Right lobe of liver (tissue), 6 donors: Measurements from ENCODE around the gene METRNL. TPM values are rescaled to one million over a fixed set of nuclear protein-coding genes. Genes with fewer than 3 reads are reported as not detected.
A peak's percentile ranks its signal among the peaks of the same experiment; 100 is the strongest.

Experiments used
- ATAC-seq, 4 donors: fragments of 200-7000 bp; cut with Tn5 transposase; one replicate each; pipeline ENCODE4 v1.9.1; 2020; ENCODE audit warnings: mild to moderate bottlenecking in 4 of 4, moderate library complexity in 4 of 4
- DNase-seq, 3 donors: peaks; one replicate each; pipeline ENCODE4 v3.0.0-alpha.2; 2020
- H3K27ac ChIP-seq, 3 donors: fragments of 200-600 bp; one replicate each; pipeline ENCODE4 v1.8.0; 2022
- H3K27me3 ChIP-seq, 2 donors: fragments of 200-600 bp; one replicate each; pipeline ENCODE4 v1.8.0; 2022
- H3K36me3 ChIP-seq, 4 donors: fragments of 200-600 bp; sonication (generic) in 1 of 4; one replicate each; pipeline versions ENCODE4 v1.5.1 to v1.8.0; 2017 to 2022; ENCODE audit warnings: control low read depth in 1 of 4
- H3K4me1 ChIP-seq, 4 donors: fragments of 200-600 bp; sonication (generic) in 1 of 4; one replicate each; pipeline versions ENCODE4 v1.5.1 to v1.8.0; 2017 to 2022; ENCODE audit warnings: control low read depth in 1 of 4
- H3K4me3 ChIP-seq, 3 donors: fragments of 200-600 bp; one replicate each; pipeline ENCODE4 v1.8.0; 2022
- H3K9me3 ChIP-seq, 4 donors: fragments of 200-600 bp; sonication (generic) in 1 of 4; one replicate each; pipeline versions ENCODE4 v1.5.1 to v1.8.0; 2017 to 2022; ENCODE audit warnings: control low read depth in 1 of 4
- POLR2A ChIP-seq: fragments of 450-650 bp; IDR thresholded peaks from one replicate; pipeline ENCODE4 v1.6.1; 2017; ENCODE audit warnings: antibody characterized with exemption, mild to moderate bottlenecking
- WGBS: methylation state at CpG from one replicate; pipeline ENCODE4 v1.1.6; 2018; ENCODE audit warnings: low coverage, low lambda C conversion rate; ENCODE audit not compliant: insufficient coverage; ENCODE audit errors: missing lambda C conversion rate; 5-methylcytosine and 5-hydroxymethylcytosine counted together
- intact Hi-C, 2 donors: fragments of 100-400 bp; cut with DNase I; formaldehyde crosslinking; loops; one replicate each; pipeline versions ENCODE4 v1.11.2 to v1.14.1; 2022
- total RNA-seq, 6 experiments: library from RNA; depleted of rRNA in 2 of 6; stranded (reverse); fragments of >200 nt in 2 of 6; fragmentation: NEBNext Ultra II Directional in 3 of 6; extraction: Animal tissue kit (Norgen Biotek cat#: 25700) in 3 of 6; gene quantifications; one replicate each; pipeline versions ENCODE4 v1.1.0 to v1.2.4, GENCODE V29; 2016 to 2023
- TF ChIP-seq, protein P1 (sequence below), 4 donors: fragments of 200-600 bp in 3 of 4; fragments of 450-650 bp in 1 of 4; IDR thresholded peaks; one replicate each; pipeline versions ENCODE4 v1.5.1 to v1.8.0; 2016 to 2022; ENCODE audit warnings: antibody characterized with exemption in 4 of 4, mild to moderate bottlenecking in 2 of 4
- donor health status: DM: no; HTN: yes; CAD: no.
- donor health status: DM: no; HTN: no; CAD: no.
- donor health status: DM: no; HTN: no; CAD: no.
- donor health status: DM: no; HTN: yes; CAD: no.
- donor health status: DM: no; HTN: yes; CAD: no.

The METRNL gene
- total RNA-seq, 6 experiments from 2014 or later: 2.3 to 18.6 (median 5.9) TPM

DNA sequence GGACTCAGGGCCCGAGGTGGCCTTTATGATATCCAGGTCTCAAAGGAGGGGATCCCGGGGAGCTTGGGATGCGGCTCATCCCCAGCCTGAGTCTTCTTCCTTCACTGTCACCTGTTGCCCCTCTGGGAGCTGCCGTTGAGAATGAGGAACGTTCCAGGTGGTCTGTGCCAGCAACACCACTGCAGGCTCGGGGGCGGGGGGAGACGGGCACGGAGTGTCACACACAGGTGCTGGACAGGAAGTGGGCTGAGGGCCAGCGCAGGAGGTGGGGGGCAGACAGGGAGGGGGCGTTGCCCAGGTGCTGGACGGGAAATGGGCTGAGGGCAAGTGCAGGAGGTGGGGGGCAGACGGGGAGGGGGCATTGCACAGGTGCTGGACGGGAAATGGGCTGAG is 28.2 kb downstream of the METRNL start:
- 44% methylated on average over 12 of the region's 14 CpGs for WGBS
- no peaks in the 10 kb centered on the region for H3K4me1 ChIP-seq
- no peaks in the 10 kb centered on the region for H3K36me3 ChIP-seq
- no peaks in the 10 kb centered on the region for H3K9me3 ChIP-seq
- no peak overlapping the region for H3K27ac ChIP-seq
- intact Hi-C loops: no loop called here
- TF ChIP-seq, protein P1, sequence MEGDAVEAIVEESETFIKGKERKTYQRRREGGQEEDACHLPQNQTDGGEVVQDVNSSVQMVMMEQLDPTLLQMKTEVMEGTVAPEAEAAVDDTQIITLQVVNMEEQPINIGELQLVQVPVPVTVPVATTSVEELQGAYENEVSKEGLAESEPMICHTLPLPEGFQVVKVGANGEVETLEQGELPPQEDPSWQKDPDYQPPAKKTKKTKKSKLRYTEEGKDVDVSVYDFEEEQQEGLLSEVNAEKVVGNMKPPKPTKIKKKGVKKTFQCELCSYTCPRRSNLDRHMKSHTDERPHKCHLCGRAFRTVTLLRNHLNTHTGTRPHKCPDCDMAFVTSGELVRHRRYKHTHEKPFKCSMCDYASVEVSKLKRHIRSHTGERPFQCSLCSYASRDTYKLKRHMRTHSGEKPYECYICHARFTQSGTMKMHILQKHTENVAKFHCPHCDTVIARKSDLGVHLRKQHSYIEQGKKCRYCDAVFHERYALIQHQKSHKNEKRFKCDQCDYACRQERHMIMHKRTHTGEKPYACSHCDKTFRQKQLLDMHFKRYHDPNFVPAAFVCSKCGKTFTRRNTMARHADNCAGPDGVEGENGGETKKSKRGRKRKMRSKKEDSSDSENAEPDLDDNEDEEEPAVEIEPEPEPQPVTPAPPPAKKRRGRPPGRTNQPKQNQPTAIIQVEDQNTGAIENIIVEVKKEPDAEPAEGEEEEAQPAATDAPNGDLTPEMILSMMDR (IDR thresholded peaks at IDR 0.05): no peak
- TF ChIP-seq POLR2A: no peak
- H3K4me3 ChIP-seq: no peak overlapping the region
- ATAC-seq (no peak), DNase-seq (no peak)
- no peaks in the 10 kb centered on the region for H3K27me3 ChIP-seq

DNA sequence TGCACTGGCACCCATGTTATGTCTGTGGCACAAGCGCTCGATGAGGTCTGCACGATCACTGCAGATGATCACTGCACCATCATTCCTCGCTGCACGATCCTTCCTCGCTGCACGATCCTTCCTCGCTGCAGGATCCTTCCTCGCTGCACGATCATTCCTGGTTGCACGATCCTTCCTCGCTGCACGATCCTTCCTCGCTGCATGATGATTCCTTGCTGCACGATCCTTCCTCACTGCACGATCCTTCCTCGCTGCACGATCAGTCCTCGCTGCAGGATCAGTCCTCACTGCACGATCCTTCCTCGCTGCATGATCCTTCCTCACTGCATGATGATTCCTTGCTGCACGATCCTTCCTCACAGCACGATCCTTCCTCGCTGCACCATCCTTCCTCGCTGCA is 29.3 kb downstream of the METRNL start:
- no peak for ATAC-seq
- H3K4me1 ChIP-seq: no peaks in the 10 kb centered on the region
- H3K27me3 ChIP-seq: no peaks in the 10 kb centered on the region
- H3K9me3 ChIP-seq: no peaks in the 10 kb centered on the region
- WGBS: 80% methylated on average over 18 of the region's 25 CpGs
- no peaks in the 10 kb centered on the region for H3K36me3 ChIP-seq
- DNase-seq: no peak
- H3K4me3 ChIP-seq: no peak overlapping the region
- intact Hi-C loops: no loop called here
- TF ChIP-seq, protein P1 (IDR thresholded peaks at IDR 0.05): no peak
- TF ChIP-seq POLR2A: no peak
- H3K27ac ChIP-seq: no peak overlapping the region

DNA sequence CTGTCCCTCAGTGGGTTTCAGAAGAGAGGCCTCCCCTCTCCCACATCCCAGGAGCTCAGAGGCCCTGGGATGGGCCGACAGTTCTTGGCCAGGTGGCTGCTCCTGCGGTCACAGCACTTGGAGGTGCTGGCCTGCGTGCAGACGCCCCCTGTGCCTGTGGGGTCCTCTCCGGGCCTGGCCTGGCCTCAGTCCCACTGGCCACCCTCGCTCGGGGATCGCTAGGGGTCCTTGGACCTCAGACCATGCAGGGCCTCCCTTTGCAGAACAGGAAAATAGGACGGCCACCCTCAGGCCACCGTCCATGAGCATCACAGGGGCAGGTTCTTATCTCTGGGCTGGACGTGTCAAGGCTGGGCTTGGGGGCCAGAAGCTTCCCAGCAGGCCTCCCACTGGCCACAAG is 30.0 kb downstream of the METRNL start:
- intact Hi-C loops: no loop called here
- H3K4me3 ChIP-seq: no peak overlapping the region
- TF ChIP-seq POLR2A: no peak
- no peaks in the 10 kb centered on the region for H3K36me3 ChIP-seq
- H3K27ac ChIP-seq: no peak overlapping the region
- ATAC-seq (no peak), DNase-seq (no peak)
- no peaks in the 10 kb centered on the region for H3K4me1 ChIP-seq
- WGBS: no CpG with 5 or more reads among the region's 11 CpGs
- H3K9me3 ChIP-seq: no peaks in the 10 kb centered on the region
- no peaks in the 10 kb centered on the region for H3K27me3 ChIP-seq

DNA sequence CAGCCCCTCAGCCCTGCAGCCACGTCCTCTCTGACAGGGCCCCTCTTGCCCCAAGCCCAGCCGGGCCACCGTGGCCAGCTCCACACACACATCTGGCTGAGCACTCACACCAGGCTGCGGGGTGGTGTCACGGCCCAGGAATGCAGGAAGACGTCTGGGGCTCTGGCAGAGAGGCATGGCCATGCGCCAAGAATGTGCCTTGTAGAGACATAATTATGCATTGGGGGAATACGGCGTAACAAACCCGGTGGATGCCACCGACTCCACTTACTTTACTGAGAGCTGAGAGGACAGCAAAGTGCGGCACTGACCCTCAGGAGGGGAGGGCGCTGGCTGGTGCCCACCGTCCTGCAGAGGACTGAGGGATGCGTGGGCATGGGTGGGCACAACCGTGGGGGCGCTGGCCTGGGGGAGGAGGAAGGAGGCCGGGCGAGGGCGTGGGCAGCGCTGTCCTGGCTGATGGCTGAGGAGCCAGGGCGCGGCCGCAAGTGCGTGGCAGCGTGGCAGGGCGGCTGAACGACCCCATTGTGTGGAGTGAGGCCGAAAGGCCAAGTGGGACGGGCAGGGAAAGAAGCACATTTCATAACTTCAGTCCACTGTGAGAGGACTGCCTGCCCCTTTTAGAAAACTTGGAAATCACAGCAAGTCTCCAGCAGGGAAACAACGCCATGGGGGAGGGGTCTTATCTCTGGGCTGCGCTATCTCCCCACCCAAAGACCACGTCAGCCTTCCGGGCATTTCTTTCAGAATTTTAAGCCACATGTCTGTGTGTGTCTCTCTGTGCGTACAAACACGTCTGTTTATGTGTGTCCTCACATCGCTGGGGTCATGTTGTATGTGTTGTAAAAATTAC is 30.6 kb downstream of the METRNL start:
- H3K27ac ChIP-seq: peak overlapping the region in 2 of 3 donors; percentile 43 to 81
- WGBS: 45% methylated on average over 25 of the region's 37 CpGs
- H3K27me3 ChIP-seq: no peaks in the 10 kb centered on the region
- H3K9me3 ChIP-seq: no peaks in the 10 kb centered on the region
- intact Hi-C loops: no loop called here
- no peaks in the 10 kb centered on the region for H3K36me3 ChIP-seq
- no peak overlapping the region for H3K4me3 ChIP-seq
- ATAC-seq (peak; percentile 34 to 62 (median 41)), DNase-seq (peak in 1 of 3 donors; percentile 61)
- no peaks in the 10 kb centered on the region for H3K4me1 ChIP-seq
- TF ChIP-seq, protein P1 (IDR thresholded peaks at IDR 0.05): no peak
- no peak for TF ChIP-seq POLR2A

DNA sequence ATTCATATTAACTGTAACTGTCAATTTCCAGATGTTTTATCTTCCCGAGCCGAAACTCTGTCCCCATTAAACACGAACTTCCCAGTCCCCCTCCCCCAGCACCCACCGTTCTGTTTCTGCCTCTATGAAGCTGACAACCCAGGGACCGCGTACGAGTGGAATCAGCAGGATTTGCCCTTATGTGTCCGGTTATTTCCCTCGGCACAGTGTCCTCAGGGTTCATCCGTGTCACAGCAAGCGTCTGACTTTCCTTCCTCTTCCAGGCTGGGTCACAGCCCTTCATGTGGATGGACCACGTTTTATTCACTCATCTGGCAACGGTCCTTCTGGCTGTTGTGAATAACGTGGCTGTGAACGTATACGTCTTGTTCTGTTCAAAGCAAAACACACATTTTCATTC is 31.3 kb downstream of the METRNL start:
- Histone ChIP-seq H3K4me3 (no peak overlapping the region), H3K9me3 (no peaks in the 10 kb centered on the region), H3K27ac (peak overlapping the region in 2 of 3 donors; percentile 43 to 81), H3K4me1 (no peaks in the 10 kb centered on the region), H3K36me3 (no peaks in the 10 kb centered on the region), H3K27me3 (no peaks in the 10 kb centered on the region)
- intact Hi-C loops: no loop called here
- TF ChIP-seq POLR2A: no peak
- TF ChIP-seq, protein P1 (IDR thresholded peaks at IDR 0.05): no peak
- ATAC-seq: peak; percentile 58 to 84 (median 76)
- 40% methylated on average over 13 of the region's 16 CpGs for WGBS
- no peak for DNase-seq
